Endothelial cell of umbilical vein (primary cell): ENCODE data around the gene REXO2. TPM values are rescaled to one million over a fixed set of nuclear protein-coding genes. Genes with fewer than 3 reads are reported as not detected.

Source experiments
- BruUV-seq: library from RNA; stranded (reverse); fragments of 400-500 nt; replicated peaks from 2 replicates; lab custom pipeline; 2021; lab: Mats Ljungman, UMichigan
- CTCF ChIA-PET: fragments of 300-600, 350-600 bp; sonication (Branson Sonifier 250); formaldehyde crosslinking; loops from one replicate; lab custom pipeline; 2021; ENCODE audit warnings: antibody characterized with exemption, inconsistent platforms; lab: Charles Lee
- POLR2A ChIA-PET: fragments of 300-600, 350-600 bp; sonication (Branson Sonifier 250); formaldehyde crosslinking; loops from one replicate; lab custom pipeline; 2021; ENCODE audit warnings: antibody characterized with exemption, inconsistent platforms; lab: Charles Lee
- DNase-seq: peaks from one replicate; pipeline ENCODE4 v3.0.0-alpha.2; 2011; ENCODE audit warnings: low read depth, low spot score
- FAIRE-seq: peaks from 2 replicates; lab custom pipeline; 2011; peaks lifted over from hg19 to GRCh38; lab: Jason Lieb, UNC
- H2AFZ ChIP-seq: 2 replicates; pipeline ENCODE4 v1.6.0; 2012; ENCODE audit warnings: low read depth, low read length, control low read depth, inconsistent platforms
- H3K27ac ChIP-seq: 2 replicates; pipeline ENCODE4 v1.5.1; 2011; ENCODE audit warnings: low read depth, mild to moderate bottlenecking, control low read depth, low read length, moderate library complexity; ENCODE audit not compliant: insufficient read depth
- H3K27me3 ChIP-seq, 2 experiments: 2 replicates each; pipeline versions ENCODE4 v1.6.0 to v1.6.1; 2011; ENCODE audit warnings: low read length in 2 of 2, mixed read lengths in 1 of 2; ENCODE audit not compliant: control insufficient read depth in 2 of 2, insufficient read depth in 2 of 2
- H3K36me3 ChIP-seq, 2 experiments: 2 replicates in 1 of 2; 3 replicates in 1 of 2; pipeline ENCODE4 v1.5.1; 2011; ENCODE audit warnings: low read length in 2 of 2, mild to moderate bottlenecking in 1 of 2, moderate library complexity in 1 of 2; ENCODE audit not compliant: control insufficient read depth in 2 of 2, insufficient read depth in 2 of 2; ENCODE audit errors: extremely low read depth in 1 of 2
- H3K4me1 ChIP-seq: 3 replicates; pipeline ENCODE4 v1.5.1; 2011; ENCODE audit warnings: mild to moderate bottlenecking, low read length; ENCODE audit not compliant: control insufficient read depth, insufficient read depth; ENCODE audit errors: extremely low read depth
- H3K4me2 ChIP-seq: 2 replicates; pipeline ENCODE4 v1.6.1; 2011; ENCODE audit warnings: low read length, control low read depth, mixed read lengths; ENCODE audit not compliant: insufficient read depth
- H3K4me3 ChIP-seq, 3 experiments: fragments of 200-600 bp in 1 of 3; sonication (generic), shearing (Covaris generic) in 1 of 3; replicated peaks in 1 of 3; 2 replicates each; pipeline ENCODE4 v1.5.1; 2011 to 2016; ENCODE audit warnings: control low read depth in 3 of 3, low read length in 3 of 3, mild to moderate bottlenecking in 2 of 3, inconsistent platforms in 1 of 3, low read depth in 1 of 3, moderate library complexity in 1 of 3; ENCODE audit not compliant: insufficient read depth in 1 of 3
- H3K79me2 ChIP-seq: 2 replicates; pipeline ENCODE4 v1.6.0; 2012; ENCODE audit warnings: low read length, inconsistent platforms; ENCODE audit not compliant: control insufficient read depth, insufficient read depth
- H3K9ac ChIP-seq: replicated peaks from 2 replicates; pipeline ENCODE3; 2011; ENCODE audit warnings: low read length, control low read depth; ENCODE audit not compliant: insufficient read depth; ENCODE audit errors: extremely low read depth
- H3K9me1 ChIP-seq: replicated peaks from 3 replicates; pipeline ENCODE4 v1.6.0; 2011; ENCODE audit warnings: mild to moderate bottlenecking, low read length; ENCODE audit not compliant: control insufficient read depth, insufficient read depth; ENCODE audit errors: extremely low read depth
- H3K9me3 ChIP-seq: replicated peaks from 2 replicates; pipeline ENCODE4 v1.5.1; 2012; ENCODE audit warnings: low read length, inconsistent platforms; ENCODE audit not compliant: control insufficient read depth, insufficient read depth
- H4K20me1 ChIP-seq: replicated peaks from 2 replicates; pipeline ENCODE3; 2011; ENCODE audit warnings: mild to moderate bottlenecking, low read length; ENCODE audit not compliant: control insufficient read depth, insufficient read depth; ENCODE audit errors: extremely low read depth
- CTCF ChIP-seq, 2 donors: IDR thresholded peaks; 1 replicate in 1 of 2; 2 replicates in 1 of 2; pipeline ENCODE4 v1.5.1; 2011; ENCODE audit warnings: low read length in 2 of 2, mild to moderate bottlenecking in 2 of 2, moderate library complexity in 2 of 2, control low read depth in 1 of 2, inconsistent platforms in 1 of 2, low read depth in 1 of 2; ENCODE audit not compliant: insufficient read depth in 1 of 2; ENCODE audit errors: extremely low read depth in 1 of 2
- EZH2 ChIP-seq: IDR thresholded peaks from 2 replicates; pipeline ENCODE4 v1.6.1; 2012; ENCODE audit warnings: borderline replicate concordance, low read depth, mild to moderate bottlenecking, moderate library complexity, low read length, inconsistent platforms; ENCODE audit not compliant: severe bottlenecking
- FOS ChIP-seq: IDR thresholded peaks from 2 replicates; pipeline ENCODE4 v1.6.1; 2011; ENCODE audit warnings: mild to moderate bottlenecking, low read length, moderate library complexity, borderline replicate concordance; ENCODE audit not compliant: insufficient read depth
- GATA2 ChIP-seq: IDR thresholded peaks from 2 replicates; pipeline ENCODE4 v1.7.0; 2011; ENCODE audit warnings: low read depth, mild to moderate bottlenecking, moderate library complexity, mixed read lengths, low read length; ENCODE audit not compliant: insufficient read length, insufficient read depth
- JUN ChIP-seq: IDR thresholded peaks from 2 replicates; pipeline ENCODE4 v1.6.1; 2011; ENCODE audit warnings: borderline replicate concordance, low read depth; ENCODE audit not compliant: insufficient read length, insufficient read depth
- dilution Hi-C: fragments of 300-500 bp; cut with MboI; formaldehyde crosslinking; loops from one replicate; pipeline ENCODE4 v1.15.0; 2019; ENCODE audit warnings: low sequenced_read_pairs; ENCODE audit not compliant: extremely low pct_ligation_motif_present
- intact Hi-C: fragments of 100-400 bp; cut with micrococcal nuclease; formaldehyde crosslinking; loops from one replicate; pipeline ENCODE4 v1.10.0; 2022
- polyA plus RNA-seq, 4 experiments: library from polyadenylated mRNA; depleted of rRNA in 3 of 4; stranded (reverse) in 3 of 4; unstranded in 1 of 4; fragments of >200 nt; gene quantifications; 2 replicates each; pipeline versions ENCODE4 v1.2.1 to v1.2.3, GENCODE V29; 2011 to 2012; ENCODE audit warnings: missing spikeins in 1 of 4
- total RNA-seq: library from RNA; stranded (reverse); gene quantifications from 2 replicates; pipeline ENCODE4 v1.2.3, GENCODE V29; 2021

Gene REXO2
- total and polyA plus RNA-seq, 2 donors (not counting 3 experiments of a cell fraction or from before 2014, with no cell fraction given): 182 to 296 TPM

GRCh38 chr11:114440121-114440860 is 1.0 kb downstream of the REXO2 start:
- peak overlapping the region; percentile 54 for H3K9ac ChIP-seq
- FAIRE-seq (peak; percentile 33), DNase-seq (no peak)
- ChIA-PET POLR2A (no interaction called here), CTCF (interaction anchor here (0.9 to 1.5 kb wide), 5 partner anchors 10 to 159 kb away, joined by 3 to 7 read pairs (median 4); no protein-coding TSS in a partner anchor)
- H3K4me1 ChIP-seq: peaks cover 23% of the 10 kb centered on the region
- intact Hi-C loops: loop anchor here (1.0 kb wide), 1 partner anchor 92 kb away; no protein-coding TSS in a partner anchor
- H3K4me2 ChIP-seq: peak overlapping the region; percentile 94
- BruUV-seq: TSS peak; percentile 35
- peaks cover 55% of the 10 kb centered on the region for H3K79me2 ChIP-seq
- peak overlapping the region; percentile 49 to 97 (median 83) for H3K4me3 ChIP-seq
- no peaks in the 10 kb centered on the region for H3K9me3 ChIP-seq
- H3K36me3 ChIP-seq: peaks cover 0 to 8% of the 10 kb centered on the region in 2 experiments
- dilution Hi-C loops: no loop called here
- no peak for TF ChIP-seq FOS
- TF ChIP-seq EZH2: no peak
- peak; percentile 18 for TF ChIP-seq GATA2
- no peak for TF ChIP-seq CTCF (IDR thresholded peaks at IDR 0.05; ENCODE audit: extremely low read depth in 1 of 2, insufficient read depth in 1 of 2, low read depth in 1 of 2, low read length in 2 of 2)
- no peak for TF ChIP-seq JUN
- H4K20me1 ChIP-seq: no peaks in the 10 kb centered on the region
- H3K27ac ChIP-seq: peak overlapping the region; percentile 36
- H3K9me1 ChIP-seq: no peaks in the 10 kb centered on the region
- H3K27me3 ChIP-seq: no peaks in the 10 kb centered on the region
- H2AFZ ChIP-seq: peak overlapping the region; percentile 36
